Smooth muscle cell of bladder (primary cell): Measurements from ENCODE around the gene HOXD9. TPM values are rescaled to one million over a fixed set of nuclear protein-coding genes. Genes with fewer than 3 reads are reported as not detected.

Source experiments
- total RNA-seq: library from RNA; depleted of rRNA; stranded (reverse); fragments of >200 nt; gene quantifications from 2 replicates; pipeline ENCODE4 v1.2.3, GENCODE V29; 2014

Gene HOXD9
- total RNA-seq = 0.18 and 0.28 TPM in 2 replicates

GRCh38 chr2:176122683-176123410 is at the start of gene HOXD9:
Gene HOXD9, plus strand, starts transcription at chr2:176122719. Its CDS starts 50 bp downstream, at chr2:176122769.

DNA sequence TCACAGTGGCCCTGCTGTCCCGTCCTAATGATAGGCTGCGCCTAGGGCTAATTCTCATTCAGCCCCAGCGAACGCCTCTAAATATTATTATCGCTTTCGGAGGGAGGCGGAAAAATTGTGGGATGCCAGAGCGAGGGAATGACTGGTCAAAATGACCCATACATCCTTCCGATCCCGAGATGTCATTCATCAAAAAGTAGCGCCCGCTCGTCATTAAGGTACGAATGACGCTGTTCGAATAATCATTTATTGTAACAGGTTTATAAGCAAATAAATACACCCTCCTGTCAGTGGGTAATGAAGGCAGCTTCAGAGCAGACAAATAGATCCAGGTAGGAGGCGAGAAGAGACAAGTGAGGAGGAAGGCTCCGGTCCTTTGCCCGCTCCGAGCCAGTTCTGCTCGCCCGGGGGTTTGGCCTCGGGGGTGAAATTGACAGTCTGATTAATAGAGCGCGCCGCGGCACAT is 38.7 kb upstream of the HOXD9 start, which contains the start of gene EVX2:
Gene EVX2 (minus strand): TSS at position 167 of the 466 bp plus-strand sequence. CDS start 186 bp downstream, outside the sequence.

DNA sequence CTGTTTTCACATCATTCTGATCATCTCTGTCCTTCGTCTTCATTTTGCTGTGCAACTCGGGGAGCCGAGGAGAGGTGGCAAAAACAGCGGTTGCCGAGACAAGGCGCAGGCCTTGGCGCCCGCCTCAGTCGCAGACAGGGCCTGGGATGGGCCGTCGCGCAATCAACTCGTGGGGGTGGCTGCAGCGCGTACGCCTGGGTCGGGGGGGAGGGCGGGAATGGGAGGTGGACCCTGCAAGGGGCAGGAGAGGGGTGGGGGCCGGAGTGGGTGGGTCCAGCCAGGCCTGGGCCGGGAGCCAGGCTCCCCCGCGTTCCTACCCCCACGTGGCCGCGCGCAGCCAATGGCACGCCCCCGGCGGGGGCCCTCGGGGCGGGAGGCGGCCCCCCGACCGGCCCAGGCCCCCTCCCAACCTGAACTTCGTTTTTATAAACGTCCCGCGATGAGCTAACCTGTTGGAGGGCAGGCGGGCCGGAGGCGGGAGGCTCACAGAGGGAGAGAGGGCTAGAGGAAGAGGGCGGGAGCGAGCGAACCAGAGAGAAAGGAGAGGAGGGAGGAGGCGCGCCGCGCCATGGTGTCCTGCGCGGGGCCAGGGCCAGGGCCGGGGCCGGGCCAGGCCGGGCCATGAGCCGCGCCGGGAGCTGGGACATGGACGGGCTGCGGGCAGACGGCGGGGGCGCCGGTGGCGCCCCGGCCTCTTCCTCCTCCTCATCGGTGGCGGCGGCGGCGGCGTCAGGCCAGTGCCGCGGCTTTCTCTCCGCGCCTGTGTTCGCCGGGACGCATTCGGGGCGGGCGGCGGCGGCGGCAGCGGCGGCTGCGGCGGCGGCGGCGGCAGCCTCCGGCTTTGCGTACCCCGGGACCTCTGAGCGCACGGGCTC is 30.0 kb upstream of the HOXD9 start, which contains the start of gene HOXD13:
Gene HOXD13 (plus strand): TSS at position 452 of the 875 bp plus-strand sequence. CDS start 170 bp downstream, at position 622.

DNA sequence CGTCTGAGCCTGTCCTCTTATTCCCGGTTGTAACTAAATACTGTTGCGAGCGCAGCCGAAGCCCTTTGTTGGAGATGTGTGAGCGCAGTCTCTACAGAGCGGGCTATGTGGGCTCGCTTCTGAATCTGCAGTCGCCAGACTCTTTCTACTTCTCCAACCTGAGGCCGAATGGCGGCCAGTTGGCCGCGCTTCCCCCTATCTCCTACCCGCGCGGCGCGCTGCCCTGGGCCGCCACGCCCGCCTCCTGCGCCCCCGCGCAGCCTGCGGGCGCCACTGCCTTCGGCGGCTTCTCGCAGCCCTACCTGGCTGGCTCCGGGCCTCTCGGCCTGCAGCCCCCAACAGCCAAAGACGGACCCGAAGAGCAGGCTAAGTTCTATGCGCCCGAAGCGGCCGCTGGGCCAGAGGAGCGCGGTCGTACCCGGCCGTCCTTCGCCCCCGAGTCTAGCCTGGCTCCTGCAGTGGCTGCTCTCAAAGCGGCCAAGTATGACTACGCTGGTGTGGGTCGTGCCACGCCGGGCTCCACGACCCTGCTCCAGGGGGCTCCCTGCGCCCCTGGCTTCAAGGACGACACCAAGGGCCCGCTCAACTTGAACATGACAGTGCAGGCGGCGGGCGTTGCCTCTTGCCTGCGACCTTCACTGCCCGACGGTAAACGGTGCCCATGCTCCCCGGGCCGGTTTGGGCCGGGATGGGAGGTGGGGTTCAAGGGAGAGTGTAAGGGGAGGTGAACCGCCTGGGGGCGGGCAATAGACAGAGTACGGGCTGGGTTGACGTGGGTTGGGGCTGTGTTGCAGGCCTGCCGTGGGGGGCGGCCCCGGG is 22.6 kb upstream of the HOXD9 start, which contains the start of gene HOXD12:
Gene HOXD12 (plus strand): TSS at position 68 of the 819 bp plus-strand sequence. CDS start 7 bp downstream, at position 75.

GRCh38 chr2:176106581-176107539 is 15.7 kb upstream of the HOXD9 start, which contains the start of gene HOXD11:
Gene HOXD11, plus strand, starts transcription at chr2:176107280. Its CDS starts 76 bp downstream, at chr2:176107356.

GRCh38 chr2:176115883-176116813 is 6.4 kb upstream of the HOXD9 start, which contains the start of gene HOXD10:
Gene HOXD10, plus strand, starts transcription at chr2:176116778. Its CDS starts 56 bp downstream, at chr2:176116834.

GRCh38 chr2:176128982-176129796 is 6.7 kb downstream of the HOXD9 start, which contains the start of gene HOXD8:
Gene HOXD8, plus strand, starts transcription at chr2:176129705. Its CDS starts 662 bp downstream, at chr2:176130367.

GRCh38 chr2:176151442-176152287 is 29.1 kb downstream of the HOXD9 start, which contains the start of gene HOXD4:
Gene HOXD4, plus strand, starts transcription at chr2:176151550. Its CDS starts 84 bp downstream, at chr2:176151634.

GRCh38 chr2:176156807-176157498 is 34.4 kb downstream of the HOXD9 start, which contains the start of gene HOXD3:
Gene HOXD3, plus strand, starts transcription at chr2:176157307. Its CDS starts 11,808 bp downstream, at chr2:176169115.

Other genes starting within 250 kb of the HOXD9 start
- 20.1 and 28.8 TPM in 2 replicates for gene LNPK, start 120.5 kb upstream of the HOXD9 start, total RNA-seq
- under 0.01 TPM in 1 of 2 replicates, not detected in the other for gene EVX2, start 38.8 kb upstream of the HOXD9 start, total RNA-seq
- 0.09 and 0.28 TPM in 2 replicates for gene HOXD13, start 30.0 kb upstream of the HOXD9 start, total RNA-seq
- gene HOXD12, start 22.9 kb upstream of the HOXD9 start, total RNA-seq = not detected in 2 replicates
- 0.14 and 0.18 TPM in 2 replicates for gene HOXD11, start 15.4 kb upstream of the HOXD9 start, total RNA-seq
- gene HOXD10, start 5.9 kb upstream of the HOXD9 start, total RNA-seq = under 0.01 and 0.18 TPM in 2 replicates
- 1.1 and 1.6 TPM in 2 replicates for gene HOXD8, start 7.0 kb downstream of the HOXD9 start, total RNA-seq
- under 0.01 and 0.18 TPM in 2 replicates for gene HOXD4, start 28.8 kb downstream of the HOXD9 start, total RNA-seq
- 0.14 and 0.28 TPM in 2 replicates for gene HOXD3, start 34.6 kb downstream of the HOXD9 start, total RNA-seq
- gene HOXD1, start 65.9 kb downstream of the HOXD9 start, total RNA-seq = not detected in 2 replicates
- 18.5 and 24.2 TPM in 2 replicates for gene MTX2, start 146.7 kb downstream of the HOXD9 start, total RNA-seq